GM12891 (cell line): ENCODE results near the gene C17orf100.
"Not testable (repeated sequence)": the region's sequence is repeated elsewhere in the genome, so short reads cannot be mapped to it uniquely, and the experiment has no call there.

ENCODE experiments used
- DNase-seq: peaks from one replicate; pipeline ENCODE4 v3.0.0; 2011; ENCODE audit warnings: low spot score; ENCODE audit not compliant: insufficient read length
- FAIRE-seq: peaks from 2 replicates; lab custom pipeline; 2011; peaks lifted over from hg19 to GRCh38; lab: Jason Lieb, UNC
- PAX5 ChIP-seq: IDR thresholded peaks from 2 replicates; pipeline ENCODE4 v1.6.1; 2011; ENCODE audit warnings: low read length, moderate library complexity, mild to moderate bottlenecking; ENCODE audit not compliant: insufficient read depth, severe bottlenecking
- POLR2A ChIP-seq: IDR thresholded peaks from 2 replicates; pipeline ENCODE4 v1.6.1; 2011; ENCODE audit warnings: low read depth, low read length, control low read depth
- POLR2AphosphoS5 ChIP-seq: IDR thresholded peaks from 2 replicates; pipeline ENCODE4 v1.6.1; 2011; ENCODE audit warnings: low read depth, low read length, control low read depth
- POU2F2 ChIP-seq: IDR thresholded peaks from 2 replicates; pipeline ENCODE4 v1.6.1; 2011; ENCODE audit warnings: low read depth, mild to moderate bottlenecking, control low read depth, low read length, moderate library complexity
- SPI1 ChIP-seq: IDR thresholded peaks from 2 replicates; pipeline ENCODE4 v1.6.1; 2011; ENCODE audit warnings: low read depth, low read length, control low read depth
- TAF1 ChIP-seq: IDR thresholded peaks from 2 replicates; pipeline ENCODE4 v1.6.1; 2011; ENCODE audit warnings: low read depth, low read length, control low read depth

Gene C17orf100

DNA sequence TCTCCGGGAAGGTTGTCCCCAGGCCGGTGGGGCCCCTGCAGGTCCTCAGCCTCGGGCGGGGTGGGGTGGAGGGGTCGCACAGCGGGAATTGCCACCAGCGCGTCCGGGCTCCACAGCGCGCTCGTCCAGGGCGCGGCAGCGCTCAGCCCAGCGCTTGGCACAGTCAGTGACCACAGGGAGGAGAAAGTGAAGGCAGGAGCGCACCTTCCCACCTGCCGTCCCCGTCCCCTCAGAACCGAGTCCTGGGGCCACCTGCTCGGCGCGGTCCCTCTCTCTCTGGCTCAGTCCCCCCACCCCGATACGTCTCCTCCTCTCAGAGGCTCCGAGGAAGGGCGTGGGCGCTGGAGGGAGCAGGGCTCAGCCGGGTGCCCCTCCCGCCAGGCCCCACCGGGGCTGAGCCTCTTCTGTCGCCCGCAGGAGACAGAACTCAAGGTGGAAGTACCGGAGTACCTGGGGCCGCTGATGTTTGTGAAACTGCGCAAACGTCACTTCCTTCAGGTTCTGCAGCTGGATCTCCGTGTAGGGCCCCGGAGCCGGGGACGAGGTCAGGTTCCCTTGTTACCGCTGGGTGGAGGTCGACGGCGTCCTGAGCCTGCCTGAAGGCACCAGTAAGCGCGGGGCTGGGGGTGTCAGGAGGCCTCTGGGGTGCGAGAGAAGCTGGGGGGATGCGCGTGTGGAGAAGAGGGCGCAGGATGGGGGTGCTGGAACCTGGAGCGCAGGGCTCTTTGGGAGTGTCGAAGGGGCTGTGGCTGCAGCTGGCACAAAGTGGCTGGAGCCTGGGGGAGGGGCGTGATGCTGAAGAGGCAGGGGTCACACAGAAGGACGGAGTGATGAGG lies 5.5 kb downstream of the C17orf100 start:
- not testable (repeated sequence) for DNase-seq
- FAIRE-seq: peak; percentile 82
- TF ChIP-seq TAF1: peak; percentile 73

DNA sequence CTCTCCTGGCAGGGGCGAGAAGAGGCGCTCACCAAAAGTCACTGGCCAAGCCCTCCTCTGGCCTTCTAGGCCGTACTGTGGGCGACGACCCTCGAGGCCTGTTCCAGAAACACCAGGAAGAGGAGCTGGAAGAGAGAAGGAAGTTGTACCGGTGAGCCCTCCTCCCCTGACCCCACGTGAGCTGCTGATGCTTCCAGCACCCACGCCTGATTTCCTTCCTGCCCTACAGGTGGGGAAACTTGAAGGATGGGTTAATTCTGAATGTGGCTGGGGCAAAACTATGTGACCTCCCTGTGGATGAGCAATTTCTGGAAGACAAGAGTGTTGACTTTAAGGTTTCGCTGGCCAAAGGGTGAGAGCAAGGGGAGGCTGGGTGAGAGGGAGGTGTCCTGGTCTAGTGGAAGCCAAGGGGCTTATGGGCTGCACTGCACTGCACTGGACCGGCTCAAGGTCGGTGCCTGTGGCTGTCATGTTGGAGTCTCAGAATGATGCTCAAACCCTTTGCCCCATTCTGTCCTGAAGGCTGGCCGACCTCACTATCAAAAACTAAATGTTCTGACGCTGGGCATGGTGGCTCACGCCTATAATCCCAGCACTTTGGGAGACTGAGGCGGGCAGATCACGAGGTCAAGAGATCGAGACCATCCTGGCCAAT lies 6.2 kb downstream of the C17orf100 start:
- DNase-seq: no peak
- no peak for TF ChIP-seq POLR2A
- TF ChIP-seq PAX5: no peak
- TF ChIP-seq POU2F2: no peak
- no peak for TF ChIP-seq SPI1
- no peak for TF ChIP-seq TAF1
- TF ChIP-seq POLR2AphosphoS5: no peak
- FAIRE-seq: peak; percentile 75

DNA sequence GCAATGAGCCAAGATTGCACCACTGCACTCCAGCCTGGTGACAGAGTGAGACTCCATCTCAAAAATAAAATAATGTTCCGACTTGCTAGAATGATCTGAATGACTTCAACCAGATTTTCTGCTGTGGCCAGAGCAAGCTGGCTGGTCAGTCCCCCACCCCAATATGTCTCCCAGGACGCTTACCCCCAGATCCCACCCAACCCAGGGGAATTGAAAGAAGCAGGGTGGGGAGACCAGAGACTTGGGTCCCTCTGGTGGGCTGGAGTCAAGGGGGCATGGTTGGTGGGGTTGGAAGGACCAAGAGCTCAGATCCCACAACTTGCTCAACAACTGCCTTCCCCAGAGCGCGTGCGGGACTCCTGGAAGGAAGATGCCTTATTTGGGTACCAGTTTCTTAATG lies 6.8 kb downstream of the C17orf100 start:
- peak; percentile 81 for FAIRE-seq
- not testable (repeated sequence) for DNase-seq

DNA sequence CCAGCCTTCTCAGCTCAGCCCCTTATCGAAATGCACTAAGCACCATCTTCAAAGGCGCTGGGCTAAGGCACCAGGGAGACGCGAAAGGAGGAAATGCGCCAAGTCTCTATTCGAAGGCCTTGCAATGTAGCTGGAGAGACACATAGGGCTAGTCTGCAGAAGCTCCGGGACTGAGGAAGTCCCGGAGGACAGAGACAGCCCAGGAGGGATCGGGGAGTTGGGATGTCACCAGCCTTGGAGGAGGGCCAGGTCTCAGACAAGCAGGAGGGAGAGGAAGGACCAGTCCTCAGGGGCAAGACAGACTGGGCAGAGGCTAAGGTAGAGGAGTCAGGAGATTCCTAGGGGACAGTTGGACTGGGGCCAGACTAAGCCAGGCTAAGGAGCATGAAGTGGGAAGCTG lies 8.5 kb downstream of the C17orf100 start:
- FAIRE-seq: no peak
- TF ChIP-seq TAF1 (no peak), PAX5 (no peak), POLR2A (no peak), POLR2AphosphoS5 (no peak), POU2F2 (no peak), SPI1 (no peak)
- no peak for DNase-seq

DNA sequence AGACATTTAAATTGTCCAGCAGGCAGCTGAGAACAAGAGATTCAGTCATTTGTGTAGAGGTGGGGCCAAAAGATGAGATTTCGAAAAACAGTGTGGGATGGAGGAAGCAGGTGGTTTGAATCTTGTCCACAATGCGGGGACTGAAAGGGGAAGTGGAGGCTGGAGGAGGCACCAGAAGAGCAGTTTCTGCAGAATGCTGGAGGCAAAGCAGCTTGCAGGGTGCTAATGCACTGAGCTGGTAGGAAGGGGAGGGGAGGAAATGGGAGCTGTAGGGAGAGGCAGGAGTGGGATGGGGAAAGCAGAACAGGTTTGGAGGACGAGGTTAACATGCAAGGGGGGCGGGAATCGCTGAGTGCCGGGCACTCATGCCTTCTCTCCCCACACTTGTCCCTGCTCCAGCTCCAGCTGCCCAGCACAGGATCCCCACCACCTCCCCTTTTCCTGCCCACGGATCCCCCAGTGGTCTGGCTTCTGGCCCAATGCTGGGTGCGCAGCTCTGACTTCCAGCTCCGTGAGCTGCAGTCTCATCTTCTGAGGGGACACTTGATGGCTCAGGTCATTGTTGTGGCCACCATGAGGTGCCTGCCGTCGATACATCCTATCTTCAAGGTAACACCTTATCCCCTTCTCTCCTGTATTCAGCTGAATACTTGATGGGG lies 9.4 kb downstream of the C17orf100 start:
- TF ChIP-seq POLR2AphosphoS5 (no peak), SPI1 (peak; percentile 94), PAX5 (no peak), POU2F2 (peak; percentile 59; the same call in 1 of the 2 replicates), POLR2A (no peak), TAF1 (no peak)

DNA sequence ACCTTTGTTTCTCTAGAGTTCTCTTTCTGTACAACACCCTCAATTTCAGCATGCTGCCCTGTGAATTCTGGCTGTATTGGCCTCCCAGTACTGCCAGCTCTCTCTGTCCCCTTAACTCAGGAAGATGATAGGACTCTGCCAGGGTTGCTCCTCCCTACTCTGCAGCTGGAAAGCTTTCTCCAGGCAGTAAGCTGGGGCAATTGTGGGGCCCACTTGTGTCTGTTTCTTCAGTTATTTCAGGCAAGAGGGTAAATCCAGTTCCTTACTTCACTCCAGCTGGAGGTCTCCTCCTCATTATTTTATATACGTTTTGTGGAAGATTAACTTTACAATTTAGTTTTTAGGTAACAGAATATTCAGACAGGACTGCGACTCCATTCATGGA lies 9.9 kb downstream of the C17orf100 start:
- FAIRE-seq (no peak), DNase-seq (no peak)
- no peak for TF ChIP-seq POU2F2
- TF ChIP-seq PAX5: no peak
- TF ChIP-seq TAF1: no peak
- TF ChIP-seq SPI1: no peak
- TF ChIP-seq POLR2A: no peak
- TF ChIP-seq POLR2AphosphoS5: no peak

More for the DNA sequence above, 9.4 kb downstream of the C17orf100 start:
- FAIRE-seq (peak; percentile 100), DNase-seq (no peak)

DNA sequence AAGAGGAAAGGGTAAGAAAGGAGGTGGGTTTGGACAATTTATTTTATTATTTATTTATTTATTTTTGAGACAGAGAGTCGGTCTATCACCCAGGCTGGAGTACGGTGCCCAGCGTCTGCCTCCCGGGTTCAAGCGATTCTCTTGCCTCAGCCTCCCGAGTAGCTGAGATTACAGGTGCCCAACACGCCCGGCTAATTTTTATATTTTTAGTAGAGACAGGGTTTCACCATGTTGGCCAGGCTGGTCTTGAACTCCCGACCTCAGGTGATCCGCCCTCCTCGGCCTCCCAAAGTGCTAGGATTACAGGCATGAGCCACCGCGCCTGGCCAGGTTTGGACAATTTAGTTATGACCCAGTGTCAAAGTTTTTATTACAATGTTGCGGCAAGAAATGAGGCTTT lies 11.6 kb downstream of the C17orf100 start:
- FAIRE-seq, DNase-seq: not testable (repeated sequence)

DNA sequence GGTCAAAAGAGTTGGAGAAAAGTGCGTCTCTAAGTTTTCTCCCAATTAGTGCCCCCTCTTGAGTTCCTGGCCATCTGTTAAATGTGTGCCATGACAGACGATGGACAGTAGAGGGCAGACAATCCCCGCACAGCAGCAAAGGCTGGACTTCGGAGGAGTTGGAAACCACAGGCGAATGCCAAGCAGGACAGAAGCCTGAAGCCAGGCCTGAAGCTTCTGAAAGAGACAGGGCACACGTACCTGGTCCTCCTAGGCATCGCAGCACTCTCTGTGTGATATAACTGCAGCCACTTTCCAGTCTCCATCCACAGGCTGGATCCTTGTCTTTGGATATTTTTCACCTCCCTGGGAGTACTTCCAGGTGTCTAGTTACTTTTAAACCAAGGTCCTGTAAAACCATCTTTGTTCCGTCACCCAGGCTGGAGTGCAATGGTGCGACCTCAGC lies 14.5 kb downstream of the C17orf100 start:
- TF ChIP-seq POLR2AphosphoS5 (no peak), PAX5 (no peak), TAF1 (no peak), SPI1 (no peak), POLR2A (no peak), POU2F2 (no peak)
- peak; percentile 49 for DNase-seq
- FAIRE-seq: peak; percentile 97

DNA sequence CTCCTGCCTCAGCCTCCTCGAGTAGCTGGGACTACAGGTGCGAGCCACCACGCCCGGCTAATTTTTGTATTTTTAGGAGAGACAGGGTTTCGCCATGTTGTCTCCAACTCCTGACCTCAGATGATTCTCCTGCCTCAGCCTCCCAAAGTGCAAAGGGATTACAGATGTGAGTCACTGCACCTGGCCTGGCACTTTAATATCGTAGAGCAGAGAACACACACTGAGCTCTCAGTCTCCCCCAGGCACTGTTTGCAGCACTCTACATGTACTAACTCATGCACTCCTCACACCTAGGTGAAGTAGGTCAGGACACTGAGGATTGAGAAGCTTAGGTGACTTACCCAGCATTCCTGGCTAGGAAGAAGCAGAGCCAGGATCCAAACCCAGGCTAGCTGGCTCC lies 15.0 kb downstream of the C17orf100 start:
- TF ChIP-seq POLR2A (no peak), SPI1 (no peak), TAF1 (no peak), PAX5 (no peak), POLR2AphosphoS5 (no peak), POU2F2 (no peak)
- DNase-seq: no peak
- no peak for FAIRE-seq

DNA sequence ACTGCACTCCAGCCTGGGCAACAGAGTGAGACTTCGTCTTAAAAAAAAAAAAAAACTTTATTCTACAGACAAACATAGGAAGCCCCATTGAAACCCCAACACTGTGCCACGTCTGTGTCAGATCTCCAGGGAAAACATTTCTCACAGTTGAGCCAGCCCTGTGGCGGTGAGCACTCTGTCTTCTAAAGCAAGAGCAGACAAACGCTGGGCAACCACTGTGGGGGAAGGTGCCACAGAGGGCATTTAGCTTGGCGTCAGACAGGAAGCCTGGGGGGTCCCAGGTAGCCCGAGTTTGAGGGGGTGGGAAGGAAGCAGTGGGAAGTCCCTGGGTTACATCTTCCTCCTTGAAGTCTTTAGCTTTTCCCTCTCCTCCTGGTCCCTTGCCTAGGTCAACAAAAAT lies 16.0 kb downstream of the C17orf100 start:
- no peak for TF ChIP-seq TAF1
- no peak for TF ChIP-seq SPI1
- no peak for FAIRE-seq
- no peak for DNase-seq
